Measurements from ENCODE around the gene ABCG1. TPM values are rescaled to one million over a fixed set of nuclear protein-coding genes. Genes with fewer than 3 reads are reported as not detected.

The ABCG1 gene
- total and polyA plus RNA-seq, 4 donors = 1.6 to 9.7 (median 5.3) TPM

DNA sequence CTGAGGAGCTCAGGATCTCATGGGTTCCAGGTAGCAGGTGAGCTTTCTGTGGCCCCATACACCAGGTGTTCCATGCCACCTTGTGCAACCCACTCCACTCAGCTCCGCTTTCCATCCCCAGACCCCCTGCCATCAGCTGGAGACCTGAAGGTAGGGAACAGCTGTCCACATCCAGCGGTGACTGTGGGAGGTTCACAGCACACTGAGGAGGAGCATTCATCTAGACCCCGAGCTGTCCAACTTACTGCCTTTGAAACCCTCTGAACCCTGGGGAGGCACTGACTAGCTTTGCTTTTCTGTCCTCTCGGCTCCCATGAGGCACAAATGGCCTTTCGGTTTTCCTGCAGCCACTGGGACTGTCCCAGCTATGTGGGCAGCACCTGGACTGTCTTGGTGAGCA, 27.9 kb upstream of the ABCG1 start:
- 93% methylated on average over 5 of the region's 5 CpGs for WGBS
- Histone ChIP-seq H3K9ac (ENCODE audit: low read depth in 1 of 2, low read length in 2 of 2) (no peak overlapping the region), H3K9me3 (ENCODE audit: control insufficient read depth in 4 of 4, low read length in 3 of 4) (no peaks in the 10 kb centered on the region), H3K36me3 (ENCODE audit: control insufficient read depth in 4 of 4, insufficient read depth in 3 of 4, low read depth in 1 of 4, low read length in 3 of 4) (no peaks in the 10 kb centered on the region), H3K27ac (ENCODE audit: low read depth in 1 of 2, low read length in 2 of 2) (no peak overlapping the region), H3K27me3 (ENCODE audit: control insufficient read depth in 4 of 4, insufficient read depth in 4 of 4, low read length in 3 of 4) (no peaks in the 10 kb centered on the region), H3K4me3 (ENCODE audit: low read depth in 1 of 3, low read length in 3 of 3) (no peak overlapping the region), H3K4me1 (ENCODE audit: control insufficient read depth in 4 of 4, insufficient read depth in 4 of 4, low read length in 3 of 4) (no peaks in the 10 kb centered on the region)
- TF ChIP-seq SP1 (IDR thresholded peaks at IDR 0.05) = no peak
- no peak for TF ChIP-seq JUND (IDR thresholded peaks at IDR 0.05)
- TF ChIP-seq, protein P1, sequence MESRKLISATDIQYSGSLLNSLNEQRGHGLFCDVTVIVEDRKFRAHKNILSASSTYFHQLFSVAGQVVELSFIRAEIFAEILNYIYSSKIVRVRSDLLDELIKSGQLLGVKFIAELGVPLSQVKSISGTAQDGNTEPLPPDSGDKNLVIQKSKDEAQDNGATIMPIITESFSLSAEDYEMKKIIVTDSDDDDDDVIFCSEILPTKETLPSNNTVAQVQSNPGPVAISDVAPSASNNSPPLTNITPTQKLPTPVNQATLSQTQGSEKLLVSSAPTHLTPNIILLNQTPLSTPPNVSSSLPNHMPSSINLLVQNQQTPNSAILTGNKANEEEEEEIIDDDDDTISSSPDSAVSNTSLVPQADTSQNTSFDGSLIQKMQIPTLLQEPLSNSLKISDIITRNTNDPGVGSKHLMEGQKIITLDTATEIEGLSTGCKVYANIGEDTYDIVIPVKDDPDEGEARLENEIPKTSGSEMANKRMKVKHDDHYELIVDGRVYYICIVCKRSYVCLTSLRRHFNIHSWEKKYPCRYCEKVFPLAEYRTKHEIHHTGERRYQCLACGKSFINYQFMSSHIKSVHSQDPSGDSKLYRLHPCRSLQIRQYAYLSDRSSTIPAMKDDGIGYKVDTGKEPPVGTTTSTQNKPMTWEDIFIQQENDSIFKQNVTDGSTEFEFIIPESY (IDR thresholded peaks at IDR 0.05) = no peak
- no peak for TF ChIP-seq YY1 (IDR thresholded peaks at IDR 0.05)
- no peak for TF ChIP-seq FOXA1 (IDR thresholded peaks at IDR 0.05)
- TF ChIP-seq, protein P2, sequence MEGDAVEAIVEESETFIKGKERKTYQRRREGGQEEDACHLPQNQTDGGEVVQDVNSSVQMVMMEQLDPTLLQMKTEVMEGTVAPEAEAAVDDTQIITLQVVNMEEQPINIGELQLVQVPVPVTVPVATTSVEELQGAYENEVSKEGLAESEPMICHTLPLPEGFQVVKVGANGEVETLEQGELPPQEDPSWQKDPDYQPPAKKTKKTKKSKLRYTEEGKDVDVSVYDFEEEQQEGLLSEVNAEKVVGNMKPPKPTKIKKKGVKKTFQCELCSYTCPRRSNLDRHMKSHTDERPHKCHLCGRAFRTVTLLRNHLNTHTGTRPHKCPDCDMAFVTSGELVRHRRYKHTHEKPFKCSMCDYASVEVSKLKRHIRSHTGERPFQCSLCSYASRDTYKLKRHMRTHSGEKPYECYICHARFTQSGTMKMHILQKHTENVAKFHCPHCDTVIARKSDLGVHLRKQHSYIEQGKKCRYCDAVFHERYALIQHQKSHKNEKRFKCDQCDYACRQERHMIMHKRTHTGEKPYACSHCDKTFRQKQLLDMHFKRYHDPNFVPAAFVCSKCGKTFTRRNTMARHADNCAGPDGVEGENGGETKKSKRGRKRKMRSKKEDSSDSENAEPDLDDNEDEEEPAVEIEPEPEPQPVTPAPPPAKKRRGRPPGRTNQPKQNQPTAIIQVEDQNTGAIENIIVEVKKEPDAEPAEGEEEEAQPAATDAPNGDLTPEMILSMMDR (IDR thresholded peaks at IDR 0.05; ENCODE audit: low read depth, low read length, missing input control) = no peak
- TF ChIP-seq FOXA2 (IDR thresholded peaks at IDR 0.05) = no peak
- TF ChIP-seq, protein P3, sequence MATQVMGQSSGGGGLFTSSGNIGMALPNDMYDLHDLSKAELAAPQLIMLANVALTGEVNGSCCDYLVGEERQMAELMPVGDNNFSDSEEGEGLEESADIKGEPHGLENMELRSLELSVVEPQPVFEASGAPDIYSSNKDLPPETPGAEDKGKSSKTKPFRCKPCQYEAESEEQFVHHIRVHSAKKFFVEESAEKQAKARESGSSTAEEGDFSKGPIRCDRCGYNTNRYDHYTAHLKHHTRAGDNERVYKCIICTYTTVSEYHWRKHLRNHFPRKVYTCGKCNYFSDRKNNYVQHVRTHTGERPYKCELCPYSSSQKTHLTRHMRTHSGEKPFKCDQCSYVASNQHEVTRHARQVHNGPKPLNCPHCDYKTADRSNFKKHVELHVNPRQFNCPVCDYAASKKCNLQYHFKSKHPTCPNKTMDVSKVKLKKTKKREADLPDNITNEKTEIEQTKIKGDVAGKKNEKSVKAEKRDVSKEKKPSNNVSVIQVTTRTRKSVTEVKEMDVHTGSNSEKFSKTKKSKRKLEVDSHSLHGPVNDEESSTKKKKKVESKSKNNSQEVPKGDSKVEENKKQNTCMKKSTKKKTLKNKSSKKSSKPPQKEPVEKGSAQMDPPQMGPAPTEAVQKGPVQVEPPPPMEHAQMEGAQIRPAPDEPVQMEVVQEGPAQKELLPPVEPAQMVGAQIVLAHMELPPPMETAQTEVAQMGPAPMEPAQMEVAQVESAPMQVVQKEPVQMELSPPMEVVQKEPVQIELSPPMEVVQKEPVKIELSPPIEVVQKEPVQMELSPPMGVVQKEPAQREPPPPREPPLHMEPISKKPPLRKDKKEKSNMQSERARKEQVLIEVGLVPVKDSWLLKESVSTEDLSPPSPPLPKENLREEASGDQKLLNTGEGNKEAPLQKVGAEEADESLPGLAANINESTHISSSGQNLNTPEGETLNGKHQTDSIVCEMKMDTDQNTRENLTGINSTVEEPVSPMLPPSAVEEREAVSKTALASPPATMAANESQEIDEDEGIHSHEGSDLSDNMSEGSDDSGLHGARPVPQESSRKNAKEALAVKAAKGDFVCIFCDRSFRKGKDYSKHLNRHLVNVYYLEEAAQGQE (IDR thresholded peaks at IDR 0.05) = no peak
- no peak for TF ChIP-seq NR2F2 (IDR thresholded peaks at IDR 0.05)
- no peak for TF ChIP-seq HNF4A (conservative IDR thresholded peaks at IDR 0.05)
- TF ChIP-seq, protein P4, sequence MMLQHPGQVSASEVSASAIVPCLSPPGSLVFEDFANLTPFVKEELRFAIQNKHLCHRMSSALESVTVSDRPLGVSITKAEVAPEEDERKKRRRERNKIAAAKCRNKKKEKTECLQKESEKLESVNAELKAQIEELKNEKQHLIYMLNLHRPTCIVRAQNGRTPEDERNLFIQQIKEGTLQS (IDR thresholded peaks at IDR 0.05) = no peak
- TF ChIP-seq RAD21 (IDR thresholded peaks at IDR 0.05) = no peak
- TF ChIP-seq HNF4G (IDR thresholded peaks at IDR 0.05) = no peak
- TF ChIP-seq EGR1 (IDR thresholded peaks at IDR 0.05; ENCODE audit: low read depth in 2 of 2) = no peak
- TF ChIP-seq GABPA (IDR thresholded peaks at IDR 0.05 in 1 of 2, conservative IDR thresholded peaks at IDR 0.05 in 1 of 2) = no peak
- TF ChIP-seq, protein P5, sequence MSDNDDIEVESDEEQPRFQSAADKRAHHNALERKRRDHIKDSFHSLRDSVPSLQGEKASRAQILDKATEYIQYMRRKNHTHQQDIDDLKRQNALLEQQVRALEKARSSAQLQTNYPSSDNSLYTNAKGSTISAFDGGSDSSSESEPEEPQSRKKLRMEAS (IDR thresholded peaks at IDR 0.05) = no peak
- no peak for TF ChIP-seq TAF1 (conservative IDR thresholded peaks at IDR 0.05)
- no peak for TF ChIP-seq RXRA (IDR thresholded peaks at IDR 0.05)
- DNase-seq (ENCODE audit: low spot score) = no peak

Measured in liver (tissue), 9 donors.